D721Med (cell line): ENCODE data around the gene SLC35A3.

Source experiments
- DNase-seq: peaks from one replicate; pipeline ENCODE4 v3.0.0; 2011; ENCODE audit warnings: low spot score; ENCODE audit not compliant: insufficient read length
- FAIRE-seq: peaks from 2 replicates; lab custom pipeline; 2011; peaks lifted over from hg19 to GRCh38; lab: Jason Lieb, UNC
- CTCF ChIP-seq: IDR thresholded peaks from 2 replicates; pipeline ENCODE4 v1.5.1; 2012; ENCODE audit warnings: mild to moderate bottlenecking, control low read depth; ENCODE audit not compliant: insufficient read depth; ENCODE audit errors: missing control alignments

The SLC35A3 gene

GRCh38 chr1:100034470-100034869 lies 64.7 kb downstream of the SLC35A3 start:
- no peak for DNase-seq

GRCh38 chr1:100035214-100035613 lies 65.4 kb downstream of the SLC35A3 start:
- DNase-seq (no peak), FAIRE-seq (no peak)
- no peak for TF ChIP-seq CTCF

More at GRCh38 chr1:100034470-100034869, 64.7 kb downstream of the SLC35A3 start:
- peak; percentile 75 for TF ChIP-seq CTCF
- no peak for FAIRE-seq

DNA sequence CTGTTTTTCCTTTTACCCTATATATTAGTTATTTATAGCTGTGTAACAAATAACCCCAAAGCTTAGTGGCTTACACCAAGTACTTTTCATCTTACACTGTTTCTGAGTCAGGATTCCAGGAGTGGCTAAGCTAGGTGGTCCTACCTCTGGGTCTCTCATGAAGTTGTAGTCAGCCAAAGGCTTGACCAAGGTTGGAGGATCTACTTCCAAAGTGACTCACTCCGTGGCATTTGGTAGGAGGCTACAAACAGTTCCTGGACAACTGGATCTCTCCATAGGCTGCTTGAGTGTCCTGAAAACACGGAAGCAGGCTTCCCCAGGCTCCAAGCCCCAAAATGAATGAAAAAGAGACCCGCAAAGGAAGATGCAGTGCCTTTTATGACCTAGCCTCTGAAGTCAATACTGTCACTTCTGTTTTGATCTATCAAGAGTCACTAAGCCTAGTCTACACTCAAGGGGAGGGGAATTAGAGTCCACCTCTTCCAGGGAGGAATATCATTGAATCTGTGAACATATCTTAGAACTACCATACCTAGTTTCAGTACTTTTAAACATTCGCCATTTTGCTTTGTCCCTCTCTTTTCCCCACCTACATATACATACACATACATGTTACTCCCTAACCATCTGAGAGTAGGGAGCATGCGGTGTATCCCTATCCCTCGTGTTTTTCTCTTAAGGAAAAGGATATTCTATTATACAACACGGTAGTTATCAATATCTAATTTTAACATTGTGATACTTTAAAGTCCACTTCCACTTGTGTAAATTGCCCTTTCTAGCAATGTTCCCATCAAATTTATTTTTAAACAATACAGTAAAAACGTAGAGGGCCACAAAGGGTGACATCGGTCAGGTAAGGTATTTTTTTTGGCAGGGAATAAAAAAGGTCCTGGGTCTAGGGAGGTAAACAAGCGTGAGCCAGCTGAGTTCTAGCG lies 67.2 kb downstream of the SLC35A3 start:
- DNase-seq (no peak), FAIRE-seq (no peak)
- TF ChIP-seq CTCF: no peak

- no peak for FAIRE-seq
- TF ChIP-seq CTCF: no peak
- no peak for DNase-seq
These were observed 67.8 kb downstream of the SLC35A3 start for GRCh38 chr1:100037656-100037926.

- FAIRE-seq: no peak
- TF ChIP-seq CTCF: no peak
- DNase-seq: peak; percentile 63
These were observed 68.3 kb downstream of the SLC35A3 start for GRCh38 chr1:100037927-100038659.

GRCh38 chr1:100038660-100039287 lies 69.0 kb downstream of the SLC35A3 start:
- FAIRE-seq: no peak
- peak; percentile 18 for DNase-seq
- TF ChIP-seq CTCF: no peak
